Mesenchymal stem cell (in vitro differentiated cells and primary cell): ENCODE data around the gene CCDC78.

Experiments
- DNase-seq: peaks from one replicate; pipeline ENCODE4 v3.0.0-alpha.2; 2013
- H2AFZ ChIP-seq: one replicate; pipeline ENCODE4 v1.6.1; 2013; ENCODE audit warnings: low read depth, mild to moderate bottlenecking, control low read depth, inconsistent platforms, low read length, moderate library complexity
- H2AK5ac ChIP-seq: 2 replicates; pipeline ENCODE4 v1.6.1; 2013; ENCODE audit warnings: low read length, moderate library complexity, mild to moderate bottlenecking, inconsistent platforms; ENCODE audit not compliant: severe bottlenecking
- H2BK120ac ChIP-seq: one replicate; pipeline ENCODE4 v1.6.1; 2013; ENCODE audit warnings: low read depth, mild to moderate bottlenecking, inconsistent platforms, low read length, moderate library complexity
- H2BK12ac ChIP-seq, 2 experiments: one replicate each; pipeline ENCODE4 v1.6.1; 2013; ENCODE audit warnings: inconsistent platforms in 2 of 2, low read length in 2 of 2, mild to moderate bottlenecking in 2 of 2, moderate library complexity in 2 of 2, control low read depth in 1 of 2
- H2BK15ac ChIP-seq: one replicate; pipeline ENCODE4 v1.6.1; 2013; ENCODE audit warnings: mild to moderate bottlenecking, low read depth, inconsistent platforms; ENCODE audit not compliant: poor library complexity, severe bottlenecking
- H2BK5ac ChIP-seq: 2 replicates; pipeline ENCODE4 v1.6.1; 2013; ENCODE audit warnings: low read depth, mild to moderate bottlenecking, low read length, control low read depth, inconsistent platforms; ENCODE audit not compliant: poor library complexity, severe bottlenecking
- H3K14ac ChIP-seq, 2 experiments: one replicate each; pipeline ENCODE4 v1.6.1; 2013; ENCODE audit warnings: inconsistent platforms in 2 of 2, low read length in 2 of 2, control low read depth in 1 of 2, mild to moderate bottlenecking in 1 of 2, moderate library complexity in 1 of 2
- H3K18ac ChIP-seq, 2 experiments: one replicate each; pipeline ENCODE4 v1.6.1; 2013; ENCODE audit warnings: inconsistent platforms in 2 of 2, low read length in 2 of 2, control low read depth in 1 of 2, low read depth in 1 of 2, mild to moderate bottlenecking in 1 of 2
- H3K23ac ChIP-seq, 2 experiments: one replicate each; pipeline ENCODE4 v1.6.1; 2013; ENCODE audit warnings: inconsistent platforms in 2 of 2, low read length in 2 of 2, mild to moderate bottlenecking in 2 of 2, moderate library complexity in 2 of 2, control low read depth in 1 of 2
- H3K27ac ChIP-seq: 2 replicates; pipeline ENCODE4 v1.5.1; 2013; ENCODE audit warnings: mild to moderate bottlenecking, moderate library complexity, low read length, control low read depth, inconsistent platforms; ENCODE audit not compliant: poor library complexity, severe bottlenecking
- H3K27me3 ChIP-seq, 2 experiments: 2 replicates each; pipeline versions ENCODE4 v1.6.1 to v1.7.0; 2013; ENCODE audit warnings: low read length in 2 of 2, mild to moderate bottlenecking in 2 of 2, moderate library complexity in 2 of 2, control low read depth in 1 of 2, inconsistent platforms in 1 of 2; ENCODE audit not compliant: control insufficient read depth in 1 of 2, insufficient read depth in 1 of 2
- H3K36me3 ChIP-seq, 2 experiments: 2 replicates each; pipeline versions ENCODE4 v1.6.1 to v1.7.0; 2013; ENCODE audit warnings: low read length in 2 of 2, control low read depth in 1 of 2, inconsistent platforms in 1 of 2, low read depth in 1 of 2, mild to moderate bottlenecking in 1 of 2; ENCODE audit not compliant: insufficient read depth in 2 of 2, control insufficient read depth in 1 of 2
- H3K4ac ChIP-seq, 2 experiments: one replicate each; pipeline ENCODE4 v1.6.1; 2013; ENCODE audit warnings: inconsistent platforms in 2 of 2, low read length in 2 of 2, mild to moderate bottlenecking in 2 of 2, moderate library complexity in 2 of 2, control low read depth in 1 of 2, low read depth in 1 of 2
- H3K4me1 ChIP-seq: 2 replicates; pipeline ENCODE4 v1.6.1; 2013; ENCODE audit warnings: low read depth, low read length, control low read depth; ENCODE audit not compliant: control insufficient read depth, insufficient read depth
- H3K4me2 ChIP-seq: 2 replicates; pipeline ENCODE4 v1.6.1; 2013; ENCODE audit warnings: low read length, mild to moderate bottlenecking, inconsistent platforms; ENCODE audit not compliant: poor library complexity, severe bottlenecking
- H3K4me3 ChIP-seq, 2 experiments: 2 replicates each; pipeline versions ENCODE4 v1.5.1 to v1.7.0; 2013; ENCODE audit warnings: low read length in 2 of 2, mild to moderate bottlenecking in 2 of 2, control low read depth in 1 of 2, low read depth in 1 of 2; ENCODE audit not compliant: insufficient read depth in 1 of 2
- H3K79me1 ChIP-seq: replicated peaks from 2 replicates; pipeline ENCODE4 v1.6.1; 2013; ENCODE audit warnings: mild to moderate bottlenecking, control low read depth, low read length, inconsistent platforms; ENCODE audit not compliant: poor library complexity, severe bottlenecking
- H3K9ac ChIP-seq: 2 replicates; pipeline ENCODE4 v1.7.0; 2013; ENCODE audit warnings: mild to moderate bottlenecking, low read length, moderate library complexity
- H3K9me3 ChIP-seq: 2 replicates; pipeline ENCODE4 v1.7.0; 2013; ENCODE audit warnings: mild to moderate bottlenecking, low read length; ENCODE audit not compliant: control insufficient read depth
- H4K8ac ChIP-seq: one replicate; pipeline ENCODE4 v1.6.1; 2013; ENCODE audit warnings: inconsistent platforms, mild to moderate bottlenecking, low read length, moderate library complexity
- H4K91ac ChIP-seq: one replicate; pipeline ENCODE4 v1.6.1; 2013; ENCODE audit warnings: mild to moderate bottlenecking, low read length, inconsistent platforms
- WGBS: methylation state at CpG from one replicate; pipeline ENCODE4 v1.1.7; 2013; ENCODE audit warnings: mixed read lengths; 5-methylcytosine and 5-hydroxymethylcytosine counted together

CCDC78 gene

GRCh38 chr16:720990-721764, 5.1 kb downstream of the CCDC78 start, which contains the start of gene ANTKMT:
Gene ANTKMT, plus strand, starts transcription at chr16:721146. Its CDS starts 129 bp downstream, at chr16:721275.
- Histone ChIP-seq H3K9ac (peak within 1 kb of the TSS; percentile 90), H2BK5ac (peak within 1 kb of the TSS; percentile 74), H4K91ac (peak within 1 kb of the TSS; percentile 99), H3K4ac (peak within 1 kb of the TSS; percentile 97 to 100), H3K4me3 (peak within 1 kb of the TSS; percentile 90), H3K79me1 (peaks cover 26% of the 10 kb centered on the region), H2AFZ (peak within 1 kb of the TSS; percentile 98), H2BK12ac (peak within 1 kb of the TSS; percentile 12 to 88), H3K36me3 (peaks cover 0 to 45% of the 10 kb centered on the region in 2 experiments), H3K23ac (peak within 1 kb of the TSS in 1 of 2 experiments; percentile 97), H2BK120ac (peak within 1 kb of the TSS; percentile 91), H2BK15ac (peak within 1 kb of the TSS; percentile 78), H3K14ac (peak within 1 kb of the TSS in 1 of 2 experiments; percentile 99), H3K4me2 (peak within 1 kb of the TSS; percentile 97), H3K18ac (peak within 1 kb of the TSS; percentile 99), H4K8ac (peak within 1 kb of the TSS; percentile 99), H2AK5ac (peak within 1 kb of the TSS; percentile 21), H3K9me3 (no peaks in the 10 kb centered on the region), H3K4me1 (peaks cover 51% of the 10 kb centered on the region), H3K27ac (peak within 1 kb of the TSS; percentile 80), H3K27me3 (peaks cover 0 to 11% of the 10 kb centered on the region in 2 experiments)
- DNase-seq: peak; percentile 75
- WGBS: 14% methylated on average over 97 of the region's 106 CpGs

GRCh38 chr16:720447-720989, 5.7 kb downstream of the CCDC78 start:
- Histone ChIP-seq H3K23ac (peak overlapping the region in 1 of 2 experiments; percentile 88), H4K8ac (peak overlapping the region; percentile 94), H3K9me3 (no peaks in the 10 kb centered on the region), H2BK15ac (peak overlapping the region; percentile 78), H3K4me3 (peak overlapping the region; percentile 90), H3K27ac (peak overlapping the region; percentile 80), H3K36me3 (peaks cover 0 to 45% of the 10 kb centered on the region in 2 experiments), H3K79me1 (peaks cover 28% of the 10 kb centered on the region), H2AK5ac (peak overlapping the region; percentile 21), H2BK120ac (peak overlapping the region; percentile 91), H2BK5ac (peak overlapping the region; percentile 74), H3K4ac (peak overlapping the region; percentile 97 to 100), H3K18ac (peak overlapping the region; percentile 98 to 99), H2AFZ (peak overlapping the region; percentile 94), H2BK12ac (peak overlapping the region; percentile 12 to 88), H3K4me1 (peaks cover 55% of the 10 kb centered on the region), H4K91ac (peak overlapping the region; percentile 99), H3K27me3 (peaks cover 0 to 4% of the 10 kb centered on the region in 2 experiments), H3K9ac (peak overlapping the region; percentile 90), H3K4me2 (peak overlapping the region; percentile 97), H3K14ac (peak overlapping the region in 1 of 2 experiments; percentile 99)
- DNase-seq: peak; percentile 89
- 1% methylated on average over 36 of the region's 38 CpGs for WGBS

GRCh38 chr16:719815-720446, 6.3 kb downstream of the CCDC78 start:
- Histone ChIP-seq H2BK12ac (peak overlapping the region in 1 of 2 experiments; percentile 61), H3K4ac (peak overlapping the region; percentile 0 to 66), H3K4me1 (peaks cover 59% of the 10 kb centered on the region), H3K18ac (peak overlapping the region; percentile 22 to 56), H3K27me3 (no peaks in the 10 kb centered on the region), H2AFZ (no peak overlapping the region), H2BK15ac (peak overlapping the region; percentile 77), H2BK5ac (no peak overlapping the region), H4K91ac (peak overlapping the region; percentile 88), H3K4me3 (peak overlapping the region; percentile 2 to 90), H3K4me2 (peak overlapping the region; percentile 97), H3K79me1 (peaks cover 28% of the 10 kb centered on the region), H3K36me3 (peaks cover 0 to 45% of the 10 kb centered on the region in 2 experiments), H3K27ac (peak overlapping the region; percentile 80), H3K14ac (peak overlapping the region in 1 of 2 experiments; percentile 14), H4K8ac (peak overlapping the region; percentile 35), H3K23ac (no peak overlapping the region), H2BK120ac (no peak overlapping the region), H2AK5ac (peak overlapping the region; percentile 5), H3K9ac (peak overlapping the region; percentile 90), H3K9me3 (no peaks in the 10 kb centered on the region)
- DNase-seq: peak; percentile 29
- WGBS: 20% methylated on average over 11 of the region's 16 CpGs
